KOPT-K1 (cell line): ENCODE data around the gene GABRA1.

Source experiments
- H3K27ac ChIP-seq: fragments of 200-600 bp; sonication (generic); 2 replicates; pipeline ENCODE4 v1.5.1; 2016; ENCODE audit warnings: antibody characterized with exemption, mild to moderate bottlenecking, low read depth, low read length; ENCODE audit not compliant: poor library complexity, severe bottlenecking
- H3K36me3 ChIP-seq: fragments of 200-600 bp; sonication (generic); 2 replicates; pipeline ENCODE4 v1.5.1; 2017; ENCODE audit warnings: antibody characterized with exemption, mild to moderate bottlenecking, low read length, moderate library complexity; ENCODE audit not compliant: insufficient read depth
- H3K9me3 ChIP-seq: fragments of 200-600 bp; sonication (generic); 2 replicates; pipeline ENCODE4 v1.5.1; 2017; ENCODE audit warnings: antibody characterized with exemption, low read length, mild to moderate bottlenecking; ENCODE audit not compliant: insufficient read depth, poor library complexity, severe bottlenecking

GABRA1 gene

GRCh38 chr5:161921781-161922180 lies 73.9 kb downstream of the GABRA1 start:
- Histone ChIP-seq H3K27ac (no peak overlapping the region), H3K36me3 (no peaks in the 10 kb centered on the region), H3K9me3 (no peaks in the 10 kb centered on the region)

- Histone ChIP-seq H3K27ac (no peak overlapping the region), H3K36me3 (no peaks in the 10 kb centered on the region), H3K9me3 (no peaks in the 10 kb centered on the region)
Measured at GRCh38 chr5:161924270-161924669, 76.3 kb downstream of the GABRA1 start.

GRCh38 chr5:161925960-161926359 lies 78.0 kb downstream of the GABRA1 start:
- no peaks in the 10 kb centered on the region for H3K36me3 ChIP-seq
- H3K27ac ChIP-seq = no peak overlapping the region
- no peaks in the 10 kb centered on the region for H3K9me3 ChIP-seq

- Histone ChIP-seq H3K9me3 (no peaks in the 10 kb centered on the region), H3K27ac (no peak overlapping the region), H3K36me3 (no peaks in the 10 kb centered on the region)
Measured at GRCh38 chr5:161934486-161934885, 86.6 kb downstream of the GABRA1 start.

GRCh38 chr5:161944974-161945373 lies 97.1 kb downstream of the GABRA1 start:
- no peaks in the 10 kb centered on the region for H3K36me3 ChIP-seq
- H3K9me3 ChIP-seq = no peaks in the 10 kb centered on the region
- H3K27ac ChIP-seq = no peak overlapping the region

GRCh38 chr5:161946911-161947310 lies 99.0 kb downstream of the GABRA1 start:
- H3K9me3 ChIP-seq = no peaks in the 10 kb centered on the region
- no peaks in the 10 kb centered on the region for H3K36me3 ChIP-seq
- no peak overlapping the region for H3K27ac ChIP-seq
